ENCODE results near the gene ARRB1.

Gene ARRB1

DNA sequence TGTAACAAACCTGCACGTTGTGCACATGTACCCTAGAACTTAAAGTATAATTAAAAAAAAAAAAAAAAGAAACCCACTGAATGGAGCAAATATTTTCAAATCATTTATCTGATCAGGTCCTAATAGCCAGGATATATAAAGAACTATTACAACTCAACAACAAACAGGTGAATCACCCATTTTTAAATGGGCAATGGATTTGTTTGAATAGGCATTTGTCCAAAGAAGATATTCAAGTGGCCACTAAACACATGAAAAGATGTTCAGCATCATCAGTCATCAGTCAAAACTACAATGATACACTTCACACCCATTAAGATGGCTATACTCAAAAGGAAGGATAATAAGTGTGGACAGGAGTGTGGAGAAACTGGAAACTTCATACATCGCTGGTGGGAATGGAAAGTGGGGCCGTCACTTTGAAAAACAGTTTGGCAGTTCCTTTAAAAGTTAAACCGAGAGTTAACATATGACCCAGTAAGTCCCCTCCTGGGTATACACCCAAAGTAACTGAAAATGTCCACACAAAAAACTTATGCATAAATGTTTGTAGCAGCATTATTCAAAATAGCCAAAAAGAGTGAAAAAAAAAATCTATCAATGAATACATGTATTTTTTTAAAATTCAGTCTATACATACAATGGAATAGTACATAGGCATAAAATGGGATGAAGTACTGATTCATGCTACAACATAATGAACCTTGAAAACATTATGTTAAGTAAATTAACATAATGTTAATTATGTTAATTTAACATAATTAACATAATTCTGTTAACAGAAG, 53.1 kb downstream of the ARRB1 start:
- Histone ChIP-seq H3K27me3 (no peaks in the 10 kb centered on the region), H3K27ac (no peak overlapping the region), H3K36me3 (peaks cover 32% of the 10 kb centered on the region), H3K4me3 (no peak overlapping the region), H4K20me1 (peaks cover 96% of the 10 kb centered on the region), H3K4me2 (no peak overlapping the region), H3K4me1 (peaks cover 35% of the 10 kb centered on the region), H3K9me3 (no peaks in the 10 kb centered on the region), H3K9ac (no peak overlapping the region)
- no peak for TF ChIP-seq Cebpa-rat (IDR thresholded peaks at IDR 0.05)

DNA sequence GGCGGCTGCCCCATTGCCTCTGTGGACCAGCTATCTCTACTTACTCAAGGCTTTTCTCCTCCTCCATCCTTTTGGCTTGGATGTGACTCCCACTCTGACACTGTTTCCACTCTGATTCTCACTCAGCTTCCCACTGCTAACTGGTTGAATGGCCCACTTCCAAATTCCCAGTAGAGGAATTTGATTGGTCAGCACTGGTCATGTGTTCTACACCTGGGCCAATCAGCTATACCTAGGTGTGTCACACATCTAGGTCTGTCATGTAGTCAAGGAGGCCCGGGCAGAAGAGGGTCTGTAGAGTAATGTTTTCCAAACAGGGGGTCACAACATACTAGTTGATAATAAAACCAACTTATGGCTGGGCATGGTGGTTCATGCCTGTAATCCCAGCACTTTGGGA, 57.6 kb downstream of the ARRB1 start:
- Histone ChIP-seq H3K4me1 (peaks cover 54% of the 10 kb centered on the region), H3K9ac (no peak overlapping the region), H4K20me1 (peaks cover 96% of the 10 kb centered on the region), H3K4me3 (no peak overlapping the region), H3K9me3 (no peaks in the 10 kb centered on the region), H3K36me3 (peaks cover 48% of the 10 kb centered on the region), H3K27me3 (no peaks in the 10 kb centered on the region), H3K27ac (no peak overlapping the region), H3K4me2 (peak overlapping the region; percentile 16; the same call in 1 of the 2 replicates)
- no peak for TF ChIP-seq Cebpa-rat (IDR thresholded peaks at IDR 0.05)

DNA sequence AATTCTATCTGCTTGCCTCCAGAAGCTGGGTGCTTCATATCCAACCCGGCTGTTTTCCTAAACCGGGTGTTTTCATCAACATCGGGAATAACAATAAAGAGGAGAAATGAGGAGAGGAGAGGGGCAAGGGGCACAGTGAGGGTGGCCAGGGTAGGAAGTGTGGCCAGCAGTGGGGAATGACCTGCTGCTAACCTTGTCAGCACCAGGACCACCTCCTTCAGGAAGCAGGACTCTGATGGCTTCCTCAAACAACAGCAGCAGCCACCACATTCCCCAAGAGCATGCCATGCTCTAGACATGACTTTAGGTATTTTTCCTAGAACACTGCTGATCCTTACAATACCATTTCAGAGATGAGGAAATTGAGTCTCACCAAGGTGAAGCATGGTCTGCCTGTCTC, 58.5 kb downstream of the ARRB1 start:
- Histone ChIP-seq H3K4me3 (no peak overlapping the region), H3K9ac (no peak overlapping the region), H3K9me3 (no peaks in the 10 kb centered on the region), H3K4me2 (peak overlapping the region; percentile 16), H3K27ac (no peak overlapping the region), H3K4me1 (peaks cover 54% of the 10 kb centered on the region), H3K27me3 (no peaks in the 10 kb centered on the region), H4K20me1 (peaks cover 97% of the 10 kb centered on the region), H3K36me3 (peaks cover 56% of the 10 kb centered on the region)
- TF ChIP-seq Cebpa-rat (IDR thresholded peaks at IDR 0.05): no peak

DNA sequence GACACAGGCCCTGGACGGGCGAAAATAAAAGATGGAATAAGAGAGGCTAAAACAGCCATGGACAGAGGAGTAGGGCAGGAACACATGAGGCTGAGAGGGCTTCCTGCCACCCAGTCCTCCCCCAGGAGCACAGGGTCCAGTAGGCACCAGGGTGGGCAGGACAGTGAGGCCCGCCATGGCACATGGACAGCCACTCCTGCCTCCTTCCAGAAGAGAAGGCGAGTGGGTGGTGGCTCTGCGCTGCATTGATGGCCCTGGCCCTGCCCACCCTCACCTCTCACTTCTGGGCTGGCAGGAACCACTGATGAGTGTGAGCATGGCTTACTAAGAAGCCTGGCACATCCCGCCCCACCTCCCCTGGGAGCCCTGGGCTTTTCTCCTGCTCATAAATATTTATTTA, 59.7 kb downstream of the ARRB1 start:
- TF ChIP-seq Cebpa-rat (IDR thresholded peaks at IDR 0.05): no peak
- H3K27ac ChIP-seq: peak overlapping the region; percentile 43; the same call in 1 of the 2 replicates
- no peaks in the 10 kb centered on the region for H3K9me3 ChIP-seq
- H4K20me1 ChIP-seq: peaks cover 100% of the 10 kb centered on the region
- H3K4me3 ChIP-seq: no peak overlapping the region
- no peak overlapping the region for H3K9ac ChIP-seq
- no peaks in the 10 kb centered on the region for H3K27me3 ChIP-seq
- peak overlapping the region; percentile 54 for H3K4me2 ChIP-seq
- H3K4me1 ChIP-seq: peaks cover 65% of the 10 kb centered on the region
- H3K36me3 ChIP-seq: peaks cover 64% of the 10 kb centered on the region

DNA sequence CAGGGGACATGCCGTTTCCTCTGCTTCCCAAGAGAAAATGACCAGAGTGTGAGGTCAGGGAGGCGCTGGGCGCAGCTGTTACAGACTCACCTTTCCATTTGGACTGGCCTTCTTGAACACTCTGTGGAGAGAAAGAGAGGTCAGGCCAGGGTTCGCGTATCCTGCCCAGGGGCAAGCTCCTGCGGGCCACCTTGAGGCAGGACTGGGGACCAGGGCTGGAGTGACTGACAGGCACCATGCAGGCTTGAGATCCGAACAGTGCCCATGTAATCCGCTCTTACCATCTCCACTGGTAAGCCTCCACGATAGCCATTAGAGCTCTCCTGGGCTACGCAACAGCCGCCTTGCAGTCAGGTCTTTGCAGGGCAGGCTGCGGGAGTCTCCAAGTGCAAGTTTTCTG, 61.5 kb downstream of the ARRB1 start:
- Histone ChIP-seq H3K4me2 (peak overlapping the region; percentile 38), H3K36me3 (peaks cover 64% of the 10 kb centered on the region), H4K20me1 (peaks cover 95% of the 10 kb centered on the region), H3K27me3 (no peaks in the 10 kb centered on the region), H3K27ac (peak overlapping the region; percentile 42; the same call in 1 of the 2 replicates), H3K9me3 (no peaks in the 10 kb centered on the region), H3K4me3 (no peak overlapping the region), H3K4me1 (peaks cover 82% of the 10 kb centered on the region), H3K9ac (no peak overlapping the region)
- TF ChIP-seq Cebpa-rat (IDR thresholded peaks at IDR 0.05): no peak

DNA sequence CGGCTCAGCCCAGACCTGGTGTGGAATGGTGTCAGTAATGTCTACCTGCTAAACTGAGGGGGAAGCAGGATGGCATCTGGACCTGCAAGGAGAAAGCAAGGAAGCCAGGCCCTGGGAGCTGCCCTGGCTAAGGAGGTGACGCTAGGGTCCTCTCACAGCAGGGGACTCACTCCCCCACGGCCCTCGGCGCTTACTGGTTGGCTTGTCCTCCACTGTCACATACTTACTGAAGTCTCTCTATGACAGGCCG, 62.0 kb downstream of the ARRB1 start:
- no peak overlapping the region for H3K4me3 ChIP-seq
- H3K4me2 ChIP-seq: peak overlapping the region; percentile 38; the same call in 1 of the 2 replicates
- H3K36me3 ChIP-seq: peaks cover 65% of the 10 kb centered on the region
- H4K20me1 ChIP-seq: peaks cover 90% of the 10 kb centered on the region
- TF ChIP-seq Cebpa-rat (IDR thresholded peaks at IDR 0.05): no peak
- no peaks in the 10 kb centered on the region for H3K9me3 ChIP-seq
- H3K4me1 ChIP-seq: peaks cover 87% of the 10 kb centered on the region
- no peaks in the 10 kb centered on the region for H3K27me3 ChIP-seq
- H3K27ac ChIP-seq: no peak overlapping the region; the same call in 1 of the 2 replicates
- no peak overlapping the region for H3K9ac ChIP-seq

DNA sequence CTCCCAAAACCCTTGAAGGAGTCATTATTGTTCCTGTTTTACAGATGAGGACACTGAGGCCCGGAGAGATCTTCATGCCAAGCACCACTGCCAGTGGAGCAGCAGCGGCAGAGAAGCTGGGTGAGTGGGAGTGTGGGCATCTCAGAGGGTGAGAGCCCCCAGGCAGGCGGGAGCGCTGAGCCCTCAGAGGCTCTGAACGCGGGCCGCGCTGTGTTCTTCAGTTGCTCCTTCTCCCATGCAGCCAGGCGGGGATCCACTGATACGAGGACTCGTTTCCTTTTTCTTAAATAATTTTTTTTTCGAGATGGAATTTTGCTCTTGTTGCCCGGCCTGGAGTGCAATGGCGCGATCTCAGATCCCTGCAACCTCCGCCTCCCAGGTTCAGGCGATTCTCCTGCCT, 63.9 kb downstream of the ARRB1 start:
- H4K20me1 ChIP-seq: peaks cover 79% of the 10 kb centered on the region
- no peak for TF ChIP-seq Cebpa-rat (IDR thresholded peaks at IDR 0.05)
- peak overlapping the region; percentile 58 for H3K9ac ChIP-seq
- no peaks in the 10 kb centered on the region for H3K27me3 ChIP-seq
- H3K4me1 ChIP-seq: peaks cover 88% of the 10 kb centered on the region
- H3K27ac ChIP-seq: peak overlapping the region; percentile 64
- no peak overlapping the region for H3K4me3 ChIP-seq
- peaks cover 76% of the 10 kb centered on the region for H3K36me3 ChIP-seq
- no peaks in the 10 kb centered on the region for H3K9me3 ChIP-seq
- peak overlapping the region; percentile 80 for H3K4me2 ChIP-seq

DNA sequence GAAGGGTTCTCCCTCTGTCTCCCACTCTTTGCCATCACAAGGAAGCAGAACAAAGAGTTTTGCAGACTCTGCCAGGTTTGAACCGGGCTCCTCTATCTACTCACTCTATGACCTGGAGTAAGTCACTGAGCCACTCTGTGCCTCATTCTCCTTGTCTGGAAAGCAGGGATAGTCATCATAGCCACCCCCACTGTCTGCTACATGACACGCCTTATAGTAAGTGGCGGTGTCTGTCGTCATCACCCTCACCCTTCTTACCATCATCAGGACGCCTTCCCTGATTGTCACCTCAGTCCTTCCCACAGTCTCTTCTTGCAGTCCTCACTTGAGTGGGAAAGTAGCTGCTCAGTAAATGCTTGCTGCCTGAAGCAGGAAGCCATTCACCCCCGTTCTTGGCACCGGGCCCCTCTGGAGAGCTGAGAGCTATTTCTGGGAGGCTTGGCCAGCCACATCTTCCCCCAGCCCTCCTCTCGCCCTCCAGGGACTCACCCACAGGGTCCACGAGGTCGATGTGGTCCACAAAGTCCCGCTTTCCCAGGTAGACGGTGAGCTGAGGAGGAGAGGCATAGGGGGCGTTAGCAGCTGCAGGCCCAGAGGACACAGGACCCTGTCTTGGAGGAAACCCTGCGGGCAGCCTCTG, 64.5 kb downstream of the ARRB1 start:
- Histone ChIP-seq H3K27me3 (no peaks in the 10 kb centered on the region), H3K27ac (peak overlapping the region; percentile 64), H4K20me1 (peaks cover 73% of the 10 kb centered on the region), H3K9ac (peak overlapping the region; percentile 58), H3K4me2 (peak overlapping the region; percentile 80), H3K9me3 (no peaks in the 10 kb centered on the region), H3K4me3 (no peak overlapping the region), H3K4me1 (peaks cover 85% of the 10 kb centered on the region), H3K36me3 (peaks cover 82% of the 10 kb centered on the region)
- TF ChIP-seq Cebpa-rat (IDR thresholded peaks at IDR 0.05): no peak

DNA sequence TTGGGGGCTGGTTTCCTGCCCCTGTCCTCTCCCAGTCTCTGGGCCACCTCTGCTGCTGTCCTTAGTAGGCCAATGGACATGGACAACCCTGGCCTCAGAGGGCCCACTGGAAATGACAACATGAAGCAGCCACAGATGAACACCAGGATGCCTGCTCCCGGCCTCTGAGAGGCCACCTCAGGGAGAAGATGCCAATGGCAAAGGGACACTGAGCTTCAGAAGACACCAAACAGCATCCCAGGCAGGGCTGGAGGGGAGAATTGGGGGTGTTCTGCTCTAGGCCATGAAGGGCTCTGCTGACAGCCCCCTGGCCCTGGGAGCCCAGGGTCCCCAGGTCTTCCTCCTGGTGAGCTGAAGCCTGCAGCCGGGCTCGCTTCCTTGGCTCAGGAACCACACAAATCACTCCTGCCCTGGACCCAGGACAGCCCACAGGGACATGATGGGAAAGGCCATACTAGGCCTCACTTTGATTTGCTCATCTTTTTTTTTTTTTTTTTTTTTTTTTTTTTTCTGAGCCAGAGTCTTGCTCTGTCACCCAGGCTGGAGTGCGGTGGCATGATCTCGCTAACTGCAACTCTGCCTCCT, 65.6 kb downstream of the ARRB1 start:
- Histone ChIP-seq H3K27ac (0 out of 2 replicates have a peak overlapping the region, but pooled peaks have one; percentile 0), H3K4me1 (peaks cover 78% of the 10 kb centered on the region), H3K36me3 (peaks cover 87% of the 10 kb centered on the region), H3K27me3 (no peaks in the 10 kb centered on the region), H4K20me1 (peaks cover 64% of the 10 kb centered on the region), H3K9me3 (no peaks in the 10 kb centered on the region), H3K4me3 (no peak overlapping the region), H3K9ac (no peak overlapping the region), H3K4me2 (no peak overlapping the region)
- TF ChIP-seq Cebpa-rat (IDR thresholded peaks at IDR 0.05): no peak

DNA sequence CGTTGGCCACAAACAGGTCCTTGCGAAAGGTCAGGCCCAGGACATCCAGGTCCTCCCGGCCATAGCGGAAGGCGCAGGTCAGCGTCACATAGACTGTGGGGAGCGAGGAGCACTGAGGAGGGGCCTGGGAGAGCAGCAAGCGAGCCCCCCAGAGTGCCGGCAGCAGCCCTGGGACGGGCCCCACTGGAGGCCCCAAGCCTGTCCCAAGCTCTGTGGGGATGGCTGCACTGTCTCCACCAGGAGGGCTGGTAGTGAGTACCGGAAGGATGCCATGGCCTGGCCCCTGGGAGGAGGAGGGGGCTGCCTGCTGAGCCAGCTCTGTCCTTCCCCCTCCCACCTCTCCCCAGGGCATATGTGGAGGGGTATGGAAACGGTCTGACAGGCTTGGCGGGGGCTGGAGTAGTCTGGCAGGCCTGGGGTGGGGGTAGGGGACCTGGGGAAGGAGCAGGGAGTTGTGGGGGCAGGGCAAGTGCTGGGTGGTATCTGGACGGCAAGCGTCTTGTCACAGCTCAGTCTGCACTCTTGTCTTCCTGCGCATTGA, 68.0 kb downstream of the ARRB1 start:
- Histone ChIP-seq H4K20me1 (peaks cover 49% of the 10 kb centered on the region), H3K9ac (peak overlapping the region; percentile 51)

More for the DNA sequence above, 68.0 kb downstream of the ARRB1 start:
- Histone ChIP-seq H3K9me3 (no peaks in the 10 kb centered on the region), H3K27ac (peak overlapping the region; percentile 58), H3K4me2 (peak overlapping the region; percentile 65), H3K4me3 (no peak overlapping the region), H3K27me3 (no peaks in the 10 kb centered on the region), H3K4me1 (peaks cover 78% of the 10 kb centered on the region), H3K36me3 (peaks cover 92% of the 10 kb centered on the region)
- TF ChIP-seq Cebpa-rat (IDR thresholded peaks at IDR 0.05): no peak

Data from BLaER1 (cell line).